H7 (cell line): ENCODE measurements around the gene ZNF496. TPM values are rescaled to one million over a fixed set of nuclear protein-coding genes. Genes with fewer than 3 reads are reported as not detected.

Experiments
- DNase-seq: peaks from one replicate; pipeline ENCODE4 v3.0.0; 2012
- H3K27me3 ChIP-seq: 2 replicates; pipeline ENCODE4 v1.6.0; 2011; ENCODE audit warnings: mild to moderate bottlenecking, low read length; ENCODE audit not compliant: control insufficient read depth, insufficient read depth
- H3K36me3 ChIP-seq: replicated peaks from 2 replicates; pipeline ENCODE4 v1.5.1; 2011; ENCODE audit warnings: low read length; ENCODE audit not compliant: control insufficient read depth, insufficient read depth
- H3K4me3 ChIP-seq: 2 replicates; pipeline ENCODE4 v1.5.1; 2011; ENCODE audit warnings: low read depth, mild to moderate bottlenecking, control low read depth, low read length, moderate library complexity; ENCODE audit not compliant: insufficient read depth
- total RNA-seq: library from RNA; depleted of rRNA; stranded (reverse); fragments of >200 nt; shearing (Covaris generic); gene quantifications from 2 replicates; pipeline ENCODE4 v1.2.3, GENCODE V29; 2014

ZNF496 gene
- total RNA-seq, 1 experiment from 2014 or later: 127 TPM

- peaks cover 37% of the 10 kb centered on the region for H3K36me3 ChIP-seq
- DNase-seq: no peak
Observed at GRCh38 chr1:247324923-247325322, 6.7 kb downstream of the ZNF496 start.

DNA sequence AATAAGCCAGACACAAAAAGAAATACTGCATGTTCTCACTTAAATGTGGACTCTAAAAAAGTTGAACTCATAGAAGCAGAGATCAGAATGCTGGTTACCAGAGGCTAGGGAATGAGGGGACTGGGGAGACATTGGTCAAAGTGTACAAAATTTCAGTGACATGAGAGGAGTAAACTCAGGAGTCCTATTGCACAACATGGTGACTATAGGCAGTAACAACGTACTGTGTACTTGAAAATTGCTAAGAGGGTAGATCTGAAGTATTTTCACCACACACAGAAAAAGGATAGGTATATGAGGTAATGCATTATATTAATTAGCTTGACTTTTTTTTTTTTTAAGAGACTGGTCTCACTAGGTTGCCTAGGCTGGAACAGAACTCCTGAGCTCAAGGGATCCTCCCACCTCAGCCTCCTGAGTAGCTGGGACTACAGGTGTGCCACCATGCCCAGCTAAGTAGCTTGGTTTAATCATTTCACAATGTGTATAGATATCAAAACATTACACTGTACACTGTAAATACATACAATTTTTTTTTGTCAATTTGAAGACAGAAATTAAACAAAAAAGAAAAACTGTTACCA, 7.4 kb downstream of the ZNF496 start:
- no peak overlapping the region for H3K4me3 ChIP-seq
- no peaks in the 10 kb centered on the region for H3K27me3 ChIP-seq
- peaks cover 32% of the 10 kb centered on the region for H3K36me3 ChIP-seq
- no peak for DNase-seq

More at GRCh38 chr1:247324923-247325322, 6.7 kb downstream of the ZNF496 start:
- Histone ChIP-seq H3K27me3 (no peaks in the 10 kb centered on the region), H3K4me3 (no peak overlapping the region)

- no peak for DNase-seq
- Histone ChIP-seq H3K27me3 (no peaks in the 10 kb centered on the region), H3K4me3 (no peak overlapping the region), H3K36me3 (peaks cover 23% of the 10 kb centered on the region)
Observed at GRCh38 chr1:247322849-247323586, 8.6 kb downstream of the ZNF496 start.

DNA sequence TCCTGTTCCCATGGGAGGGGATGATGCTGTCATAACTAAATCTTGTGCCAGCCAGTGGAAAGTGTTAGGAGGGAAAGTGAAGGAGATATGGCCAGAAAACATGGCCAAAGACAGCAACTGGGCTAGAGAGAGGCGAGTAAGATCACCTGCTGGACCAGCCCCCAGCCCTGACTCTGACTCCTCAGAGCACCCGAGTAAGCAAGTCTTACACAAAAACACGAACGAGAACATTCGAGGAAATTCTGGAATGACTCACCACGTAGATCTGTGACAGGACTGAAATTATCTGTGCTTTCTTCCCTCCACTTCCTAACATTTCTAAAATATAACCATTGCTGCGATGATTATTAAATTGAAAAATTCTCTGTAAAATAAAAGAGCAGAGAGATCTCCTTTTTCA, 9.2 kb downstream of the ZNF496 start:
- Histone ChIP-seq H3K36me3 (peaks cover 21% of the 10 kb centered on the region), H3K4me3 (no peak overlapping the region), H3K27me3 (no peaks in the 10 kb centered on the region)
- no peak for DNase-seq

- Histone ChIP-seq H3K36me3 (peaks cover 19% of the 10 kb centered on the region), H3K4me3 (no peak overlapping the region), H3K27me3 (no peaks in the 10 kb centered on the region)
- DNase-seq: no peak
Observed at GRCh38 chr1:247317702-247318101, 14.0 kb downstream of the ZNF496 start.

- Histone ChIP-seq H3K36me3 (peaks cover 15% of the 10 kb centered on the region), H3K4me3 (no peak overlapping the region), H3K27me3 (no peaks in the 10 kb centered on the region)
- DNase-seq: no peak
Observed at GRCh38 chr1:247316590-247317197, 15.0 kb downstream of the ZNF496 start.

DNA sequence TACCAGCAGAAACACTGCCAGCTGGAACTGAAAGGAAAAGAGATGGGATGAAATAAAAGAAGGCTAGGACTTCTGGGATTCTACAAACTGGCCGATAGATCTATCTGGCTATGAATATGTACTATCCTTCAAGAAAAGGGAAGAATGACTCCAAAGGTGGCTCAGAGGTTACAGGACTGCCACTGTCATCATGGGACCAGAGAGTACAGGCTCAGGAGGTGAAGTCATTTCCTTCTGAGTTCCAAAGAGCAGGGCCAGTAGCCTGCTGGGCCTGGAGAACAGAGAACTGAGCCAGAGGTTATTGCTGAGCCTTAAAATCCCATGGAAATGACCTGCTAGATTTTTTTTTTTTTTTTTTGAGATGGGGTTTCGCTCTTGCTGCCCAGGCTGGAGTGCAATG, 27.6 kb downstream of the ZNF496 start:
- Histone ChIP-seq H3K4me3 (no peak overlapping the region), H3K36me3 (peaks cover 53% of the 10 kb centered on the region), H3K27me3 (no peaks in the 10 kb centered on the region)
- DNase-seq: no peak

- no peak overlapping the region for H3K4me3 ChIP-seq
- no peaks in the 10 kb centered on the region for H3K27me3 ChIP-seq
- H3K36me3 ChIP-seq: peaks cover 47% of the 10 kb centered on the region
Observed at GRCh38 chr1:247303216-247303615, 28.5 kb downstream of the ZNF496 start.

DNA sequence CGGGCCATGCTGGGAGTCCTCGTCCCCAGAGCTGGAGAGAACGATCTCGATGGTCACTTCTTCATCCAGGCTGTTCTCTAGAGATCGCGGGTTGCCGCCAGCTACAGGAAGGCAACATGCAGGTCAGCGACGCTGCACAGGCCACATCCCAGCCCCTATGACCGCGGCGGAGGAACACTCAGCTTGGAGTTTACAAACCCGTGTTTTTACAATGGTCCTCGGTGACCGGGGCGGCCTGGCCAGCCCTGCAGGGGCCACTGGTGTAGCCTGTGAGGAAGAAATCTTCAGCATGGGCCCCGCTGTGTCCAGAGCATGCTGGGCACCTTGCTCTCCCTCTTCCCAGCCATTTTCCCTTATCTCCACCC, 30.5 kb downstream of the ZNF496 start:
- peaks cover 34% of the 10 kb centered on the region for H3K36me3 ChIP-seq
- no peaks in the 10 kb centered on the region for H3K27me3 ChIP-seq

More at GRCh38 chr1:247303216-247303615, 28.5 kb downstream of the ZNF496 start:
- DNase-seq: no peak

GRCh38 chr1:247300491-247301175, 31.0 kb downstream of the ZNF496 start:
- no peak overlapping the region for H3K4me3 ChIP-seq
- H3K27me3 ChIP-seq: no peaks in the 10 kb centered on the region
- no peak for DNase-seq
- H3K36me3 ChIP-seq: peaks cover 31% of the 10 kb centered on the region

More for the DNA sequence above, 30.5 kb downstream of the ZNF496 start:
- no peak for DNase-seq
- H3K4me3 ChIP-seq: no peak overlapping the region

GRCh38 chr1:247299723-247300381, 31.8 kb downstream of the ZNF496 start:
- DNase-seq: peak; percentile 18
- peaks cover 30% of the 10 kb centered on the region for H3K36me3 ChIP-seq

DNA sequence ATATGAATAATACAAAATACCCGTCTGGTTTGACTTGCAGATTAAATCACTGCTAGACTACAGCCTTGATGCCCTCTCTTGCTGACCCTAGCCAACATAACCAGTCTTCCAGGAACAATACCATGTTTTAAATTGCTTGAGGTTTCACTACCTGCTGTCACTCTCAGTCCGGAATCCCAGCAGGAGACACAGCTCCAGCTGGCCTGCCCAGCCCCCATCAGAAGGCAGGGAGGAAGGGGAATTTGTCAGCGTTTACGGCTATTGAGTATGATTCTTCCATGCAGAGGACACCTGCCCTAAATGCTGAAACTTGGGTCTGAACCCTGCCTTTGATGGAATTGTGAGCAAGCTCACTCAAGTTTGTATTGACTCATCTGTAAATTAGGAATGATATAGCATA, 33.0 kb downstream of the ZNF496 start:
- DNase-seq: peak; percentile 65
- peaks cover 23% of the 10 kb centered on the region for H3K36me3 ChIP-seq
- H3K4me3 ChIP-seq: no peak overlapping the region
- H3K27me3 ChIP-seq: no peaks in the 10 kb centered on the region

More at GRCh38 chr1:247299723-247300381, 31.8 kb downstream of the ZNF496 start:
- Histone ChIP-seq H3K27me3 (no peaks in the 10 kb centered on the region), H3K4me3 (no peak overlapping the region)

GRCh38 chr1:247298124-247298481, 33.6 kb downstream of the ZNF496 start:
- Histone ChIP-seq H3K27me3 (no peaks in the 10 kb centered on the region), H3K4me3 (no peak overlapping the region), H3K36me3 (peaks cover 20% of the 10 kb centered on the region)
- DNase-seq: no peak
